Keratinocyte (primary cell): ENCODE results near the gene SERPINB10. TPM values are rescaled to one million over a fixed set of nuclear protein-coding genes. Genes with fewer than 3 reads are reported as not detected.

Source experiments
- DNase-seq: peaks from one replicate; pipeline ENCODE4 v3.0.0-alpha.2; 2011; ENCODE audit warnings: low read depth, missing footprints, low spot score
- FAIRE-seq: peaks from 2 replicates; lab custom pipeline; 2011; peaks lifted over from hg19 to GRCh38; lab: Jason Lieb, UNC
- H2AFZ ChIP-seq: 2 replicates; pipeline ENCODE4 v1.6.0; 2012; ENCODE audit warnings: low read length, control low read depth, inconsistent platforms; ENCODE audit not compliant: control insufficient read depth
- H3K27ac ChIP-seq: 2 replicates; pipeline ENCODE4 v1.5.1; 2011; ENCODE audit warnings: low read length; ENCODE audit not compliant: control insufficient read depth, insufficient read depth
- H3K27me3 ChIP-seq: 3 replicates; pipeline ENCODE4 v1.6.0; 2011; ENCODE audit warnings: low read length; ENCODE audit not compliant: control insufficient read depth, insufficient read depth; ENCODE audit errors: extremely low read depth
- H3K36me3 ChIP-seq, 2 experiments: 2 replicates in 1 of 2; 3 replicates in 1 of 2; pipeline ENCODE4 v1.5.1; 2011; ENCODE audit warnings: low read length in 2 of 2, mild to moderate bottlenecking in 1 of 2; ENCODE audit not compliant: control insufficient read depth in 2 of 2, insufficient read depth in 2 of 2; ENCODE audit errors: extremely low read depth in 1 of 2
- H3K4me1 ChIP-seq: 3 replicates; pipeline ENCODE4 v1.5.1; 2011; ENCODE audit warnings: low read length; ENCODE audit not compliant: control insufficient read depth, insufficient read depth; ENCODE audit errors: extremely low read depth
- H3K4me2 ChIP-seq: 3 replicates; pipeline ENCODE4 v1.6.0; 2011; ENCODE audit warnings: low read depth, low read length; ENCODE audit not compliant: control insufficient read depth, insufficient read depth; ENCODE audit errors: extremely low read depth
- H3K4me3 ChIP-seq, 3 experiments: fragments of 200-600 bp in 1 of 3; sonication (generic) in 1 of 3; 2 replicates in 2 of 3; 3 replicates in 1 of 3; pipeline ENCODE4 v1.5.1; 2011 to 2016; ENCODE audit warnings: low read length in 3 of 3, mild to moderate bottlenecking in 3 of 3, control low read depth in 2 of 3, inconsistent platforms in 1 of 3, low read depth in 1 of 3, mixed read lengths in 1 of 3, mixed run types in 1 of 3, moderate library complexity in 1 of 3; ENCODE audit not compliant: control insufficient read depth in 2 of 3, insufficient read depth in 2 of 3; ENCODE audit errors: extremely low read depth in 1 of 3
- H3K79me2 ChIP-seq: 2 replicates; pipeline ENCODE4 v1.6.0; 2012; ENCODE audit warnings: low read length; ENCODE audit not compliant: control insufficient read depth, insufficient read depth
- H3K9ac ChIP-seq: 3 replicates; pipeline ENCODE4 v1.6.0; 2011; ENCODE audit warnings: low read length; ENCODE audit not compliant: control insufficient read depth, insufficient read depth; ENCODE audit errors: extremely low read depth
- H3K9me1 ChIP-seq: 3 replicates; pipeline ENCODE4 v1.6.0; 2011; ENCODE audit warnings: low read length; ENCODE audit not compliant: control insufficient read depth, insufficient read depth; ENCODE audit errors: extremely low read depth
- H3K9me3 ChIP-seq: 2 replicates; pipeline ENCODE4 v1.5.1; 2012; ENCODE audit warnings: low read depth, low read length; ENCODE audit not compliant: control insufficient read depth
- H4K20me1 ChIP-seq: 3 replicates; pipeline ENCODE4 v1.6.0; 2011; ENCODE audit warnings: low read length; ENCODE audit not compliant: control insufficient read depth, insufficient read depth; ENCODE audit errors: extremely low read depth
- CTCF ChIP-seq, 3 experiments: IDR thresholded peaks in 1 of 3; conservative IDR thresholded peaks in 1 of 3; optimal IDR thresholded peaks in 1 of 3; 2 replicates in 2 of 3; 3 replicates in 1 of 3; pipeline versions ENCODE3 to v1.5.1; 2011; ENCODE audit warnings: low read length in 3 of 3, mild to moderate bottlenecking in 3 of 3, moderate library complexity in 2 of 3, control low read depth in 1 of 3, inconsistent platforms in 1 of 3; ENCODE audit not compliant: insufficient read depth in 2 of 3; ENCODE audit errors: extremely low read depth in 1 of 3
- EZH2 ChIP-seq: IDR thresholded peaks from one replicate; pipeline ENCODE4 v1.6.1; 2012; ENCODE audit warnings: inconsistent platforms, mild to moderate bottlenecking, low read length, moderate library complexity
- dilution Hi-C: fragments of 300-500 bp; cut with MboI; formaldehyde crosslinking; loops from one replicate; pipeline ENCODE4 v1.7.0; 2020; ENCODE audit warnings: low sequenced_read_pairs; ENCODE audit not compliant: extremely low pct_ligation_motif_present
- polyA plus RNA-seq, 5 experiments: library from polyadenylated mRNA; depleted of rRNA in 3 of 5; stranded (reverse) in 3 of 5; stranded (forward) in 1 of 5; unstranded in 1 of 5; fragments of >200 nt; gene quantifications; 1 replicate in 1 of 5; 2 replicates in 3 of 5; 3 replicates in 1 of 5; pipeline versions ENCODE4 v1.2.1 to v1.2.3, GENCODE V29; 2011 to 2012; ENCODE audit warnings: missing spikeins in 2 of 5, low read depth in 1 of 5, low replicate concordance in 1 of 5

Gene SERPINB10
- polyA plus RNA-seq, 1 donor (not counting 4 experiments of a cell fraction or from before 2014, with no cell fraction given): 10.1 TPM

GRCh38 chr18:63869374-63869773, 38.4 kb upstream of the SERPINB10 start:
- Histone ChIP-seq H3K9me1 (no peaks in the 10 kb centered on the region), H3K79me2 (no peaks in the 10 kb centered on the region), H3K9ac (peak overlapping the region; percentile 65), H3K4me2 (peak overlapping the region; percentile 53), H3K36me3 (no peaks in the 10 kb centered on the region), H3K27ac (peak overlapping the region; percentile 91), H3K4me1 (peaks cover 38% of the 10 kb centered on the region), H4K20me1 (no peaks in the 10 kb centered on the region), H3K27me3 (no peaks in the 10 kb centered on the region), H3K9me3 (no peaks in the 10 kb centered on the region), H2AFZ (no peak overlapping the region), H3K4me3 (no peak overlapping the region)
- FAIRE-seq (peak; percentile 91), DNase-seq (no peak)
- TF ChIP-seq CTCF (optimal IDR thresholded peaks at IDR 0.05 in 1 of 3, IDR thresholded peaks at IDR 0.05 in 1 of 3, conservative IDR thresholded peaks at IDR 0.05 in 1 of 3; ENCODE audit: extremely low read depth in 1 of 3, insufficient read depth in 2 of 3, low read length in 3 of 3) (no peak), EZH2 (no peak)
- dilution Hi-C loops: no loop called here

DNA sequence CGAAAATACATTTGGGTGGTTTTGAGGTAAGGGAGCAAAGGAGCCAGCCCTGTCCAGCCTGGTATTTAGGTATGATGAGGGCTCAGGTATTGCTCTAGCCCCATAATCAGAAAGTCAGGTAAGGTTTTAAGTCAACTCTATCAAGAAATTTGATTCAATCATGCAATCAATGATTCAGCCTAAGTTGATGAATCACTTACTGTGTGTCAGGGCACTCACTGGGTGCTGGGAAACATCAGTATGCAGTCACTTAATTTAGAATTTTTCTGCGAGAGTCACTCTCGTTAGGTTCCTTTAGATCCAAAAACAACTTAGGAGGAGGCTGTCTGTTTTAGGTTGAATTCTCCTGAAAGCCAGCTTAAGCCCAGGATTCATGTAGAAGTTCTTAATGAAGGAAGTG, 37.9 kb upstream of the SERPINB10 start:
- H2AFZ ChIP-seq: no peak overlapping the region
- no peaks in the 10 kb centered on the region for H3K9me3 ChIP-seq
- H3K9me1 ChIP-seq: no peaks in the 10 kb centered on the region
- dilution Hi-C loops: no loop called here
- peak overlapping the region; percentile 91 for H3K27ac ChIP-seq
- peak overlapping the region in 1 of 3 experiments; percentile 15 for H3K4me3 ChIP-seq
- no peak for FAIRE-seq
- H3K36me3 ChIP-seq: no peaks in the 10 kb centered on the region
- H4K20me1 ChIP-seq: no peaks in the 10 kb centered on the region
- TF ChIP-seq CTCF (optimal IDR thresholded peaks at IDR 0.05 in 1 of 3, IDR thresholded peaks at IDR 0.05 in 1 of 3, conservative IDR thresholded peaks at IDR 0.05 in 1 of 3; ENCODE audit: extremely low read depth in 1 of 3, insufficient read depth in 2 of 3, low read length in 3 of 3) (no peak), EZH2 (no peak)
- no peaks in the 10 kb centered on the region for H3K79me2 ChIP-seq
- H3K27me3 ChIP-seq: no peaks in the 10 kb centered on the region
- peak overlapping the region; percentile 65 for H3K9ac ChIP-seq
- peak overlapping the region; percentile 53 for H3K4me2 ChIP-seq
- H3K4me1 ChIP-seq: peaks cover 38% of the 10 kb centered on the region
- DNase-seq: no peak
